ENCODE data around the gene EIF4EBP3. TPM values are rescaled to one million over a fixed set of nuclear protein-coding genes. Genes with fewer than 3 reads are reported as not detected.

EIF4EBP3 gene
- total and polyA plus RNA-seq, 9 of the 15 experiments (the other 6 are each of a cell fraction or from before 2014, with no cell fraction given), result 1.3 to 7.5 (median 3.8) TPM

DNA sequence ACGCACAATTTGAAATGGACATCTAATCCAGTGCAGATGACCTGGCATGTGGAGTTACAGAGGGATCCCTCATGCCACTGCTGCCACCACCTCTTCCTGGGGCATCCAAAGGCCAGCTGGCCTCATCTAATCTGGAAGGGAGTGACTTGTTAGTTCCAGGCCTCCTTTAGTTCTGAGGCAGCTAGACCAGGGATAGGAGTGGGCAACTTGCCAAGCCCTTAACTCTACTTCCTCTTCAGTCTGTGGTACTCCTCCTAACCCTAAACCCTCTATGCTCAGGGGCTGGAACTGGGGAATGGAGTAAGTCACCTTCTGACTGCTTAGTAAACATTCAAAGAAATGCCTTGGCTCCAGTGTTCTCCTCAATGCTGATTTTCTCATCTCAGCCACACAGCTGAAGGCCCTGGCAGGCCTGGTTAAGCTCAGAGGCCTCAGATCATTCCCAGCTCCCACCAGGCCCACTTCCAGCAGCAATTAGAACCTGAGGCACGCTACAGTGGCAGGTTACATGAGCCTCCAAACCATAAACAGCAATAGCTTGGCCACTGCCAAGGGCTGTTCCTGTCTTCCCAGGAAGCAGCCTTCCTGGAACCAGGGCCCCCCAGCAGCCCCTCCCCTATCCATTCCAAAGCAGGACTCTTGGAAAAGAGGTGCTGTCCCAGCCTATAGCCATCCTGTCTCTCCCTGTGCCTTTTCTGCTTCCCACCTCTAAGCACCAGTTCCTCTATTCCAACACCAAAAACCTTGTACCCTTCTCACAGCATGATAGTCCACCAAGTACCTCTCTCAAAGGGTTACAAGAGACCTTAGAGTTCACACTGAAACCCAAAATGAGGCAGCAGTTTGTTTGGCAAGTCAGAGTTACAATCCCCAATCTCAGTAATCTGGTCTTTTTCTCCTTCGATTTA is 2.0 kb downstream of the EIF4EBP3 start (continued):
- TF ChIP-seq, protein P1, sequence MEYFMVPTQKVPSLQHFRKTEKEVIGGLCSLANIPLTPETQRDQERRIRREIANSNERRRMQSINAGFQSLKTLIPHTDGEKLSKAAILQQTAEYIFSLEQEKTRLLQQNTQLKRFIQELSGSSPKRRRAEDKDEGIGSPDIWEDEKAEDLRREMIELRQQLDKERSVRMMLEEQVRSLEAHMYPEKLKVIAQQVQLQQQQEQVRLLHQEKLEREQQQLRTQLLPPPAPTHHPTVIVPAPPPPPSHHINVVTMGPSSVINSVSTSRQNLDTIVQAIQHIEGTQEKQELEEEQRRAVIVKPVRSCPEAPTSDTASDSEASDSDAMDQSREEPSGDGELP (CRISPR knock-in tag; IDR thresholded peaks at IDR 0.05; ENCODE audit: borderline replicate concordance), result peak; percentile 50; the same call in 1 of the 2 replicates
- TF ChIP-seq TFAM (CRISPR knock-in tag; conservative IDR thresholded peaks at IDR 0.05), result no peak
- no peak for TF ChIP-seq ZFP30 (CRISPR knock-in tag; IDR thresholded peaks at IDR 0.05; ENCODE audit: borderline replicate concordance)
- TF ChIP-seq, protein P2, sequence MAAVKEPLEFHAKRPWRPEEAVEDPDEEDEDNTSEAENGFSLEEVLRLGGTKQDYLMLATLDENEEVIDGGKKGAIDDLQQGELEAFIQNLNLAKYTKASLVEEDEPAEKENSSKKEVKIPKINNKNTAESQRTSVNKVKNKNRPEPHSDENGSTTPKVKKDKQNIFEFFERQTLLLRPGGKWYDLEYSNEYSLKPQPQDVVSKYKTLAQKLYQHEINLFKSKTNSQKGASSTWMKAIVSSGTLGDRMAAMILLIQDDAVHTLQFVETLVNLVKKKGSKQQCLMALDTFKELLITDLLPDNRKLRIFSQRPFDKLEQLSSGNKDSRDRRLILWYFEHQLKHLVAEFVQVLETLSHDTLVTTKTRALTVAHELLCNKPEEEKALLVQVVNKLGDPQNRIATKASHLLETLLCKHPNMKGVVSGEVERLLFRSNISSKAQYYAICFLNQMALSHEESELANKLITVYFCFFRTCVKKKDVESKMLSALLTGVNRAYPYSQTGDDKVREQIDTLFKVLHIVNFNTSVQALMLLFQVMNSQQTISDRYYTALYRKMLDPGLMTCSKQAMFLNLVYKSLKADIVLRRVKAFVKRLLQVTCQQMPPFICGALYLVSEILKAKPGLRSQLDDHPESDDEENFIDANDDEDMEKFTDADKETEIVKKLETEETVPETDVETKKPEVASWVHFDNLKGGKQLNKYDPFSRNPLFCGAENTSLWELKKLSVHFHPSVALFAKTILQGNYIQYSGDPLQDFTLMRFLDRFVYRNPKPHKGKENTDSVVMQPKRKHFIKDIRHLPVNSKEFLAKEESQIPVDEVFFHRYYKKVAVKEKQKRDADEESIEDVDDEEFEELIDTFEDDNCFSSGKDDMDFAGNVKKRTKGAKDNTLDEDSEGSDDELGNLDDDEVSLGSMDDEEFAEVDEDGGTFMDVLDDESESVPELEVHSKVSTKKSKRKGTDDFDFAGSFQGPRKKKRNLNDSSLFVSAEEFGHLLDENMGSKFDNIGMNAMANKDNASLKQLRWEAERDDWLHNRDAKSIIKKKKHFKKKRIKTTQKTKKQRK (IDR thresholded peaks at IDR 0.05; ENCODE audit: borderline replicate concordance, low read depth, low read length), result no peak
- TF ChIP-seq, protein P3, sequence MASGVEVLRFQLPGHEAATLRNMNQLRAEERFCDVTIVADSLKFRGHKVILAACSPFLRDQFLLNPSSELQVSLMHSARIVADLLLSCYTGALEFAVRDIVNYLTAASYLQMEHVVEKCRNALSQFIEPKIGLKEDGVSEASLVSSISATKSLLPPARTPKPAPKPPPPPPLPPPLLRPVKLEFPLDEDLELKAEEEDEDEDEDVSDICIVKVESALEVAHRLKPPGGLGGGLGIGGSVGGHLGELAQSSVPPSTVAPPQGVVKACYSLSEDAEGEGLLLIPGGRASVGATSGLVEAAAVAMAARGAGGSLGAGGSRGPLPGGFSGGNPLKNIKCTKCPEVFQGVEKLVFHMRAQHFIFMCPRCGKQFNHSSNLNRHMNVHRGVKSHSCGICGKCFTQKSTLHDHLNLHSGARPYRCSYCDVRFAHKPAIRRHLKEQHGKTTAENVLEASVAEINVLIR (CRISPR knock-in tag; IDR thresholded peaks at IDR 0.05), result no peak
- TF ChIP-seq GTF2F1 (IDR thresholded peaks at IDR 0.05; ENCODE audit: low read depth, low read length), result no peak
- TF ChIP-seq, protein P4, sequence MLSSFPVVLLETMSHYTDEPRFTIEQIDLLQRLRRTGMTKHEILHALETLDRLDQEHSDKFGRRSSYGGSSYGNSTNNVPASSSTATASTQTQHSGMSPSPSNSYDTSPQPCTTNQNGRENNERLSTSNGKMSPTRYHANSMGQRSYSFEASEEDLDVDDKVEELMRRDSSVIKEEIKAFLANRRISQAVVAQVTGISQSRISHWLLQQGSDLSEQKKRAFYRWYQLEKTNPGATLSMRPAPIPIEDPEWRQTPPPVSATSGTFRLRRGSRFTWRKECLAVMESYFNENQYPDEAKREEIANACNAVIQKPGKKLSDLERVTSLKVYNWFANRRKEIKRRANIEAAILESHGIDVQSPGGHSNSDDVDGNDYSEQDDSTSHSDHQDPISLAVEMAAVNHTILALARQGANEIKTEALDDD (IDR thresholded peaks at IDR 0.05), result peak; percentile 94
- TF ChIP-seq KAT2B (IDR thresholded peaks at IDR 0.05; ENCODE audit: low read depth, low read length), result no peak
- TF ChIP-seq SIX5 (IDR thresholded peaks at IDR 0.05; ENCODE audit: borderline replicate concordance in 1 of 2, insufficient read depth in 1 of 2, low read depth in 1 of 2, low read length in 2 of 2), result no peak
- no peak for TF ChIP-seq ZNF41 (CRISPR knock-in tag; conservative IDR thresholded peaks at IDR 0.05)
- TF ChIP-seq, protein P5, sequence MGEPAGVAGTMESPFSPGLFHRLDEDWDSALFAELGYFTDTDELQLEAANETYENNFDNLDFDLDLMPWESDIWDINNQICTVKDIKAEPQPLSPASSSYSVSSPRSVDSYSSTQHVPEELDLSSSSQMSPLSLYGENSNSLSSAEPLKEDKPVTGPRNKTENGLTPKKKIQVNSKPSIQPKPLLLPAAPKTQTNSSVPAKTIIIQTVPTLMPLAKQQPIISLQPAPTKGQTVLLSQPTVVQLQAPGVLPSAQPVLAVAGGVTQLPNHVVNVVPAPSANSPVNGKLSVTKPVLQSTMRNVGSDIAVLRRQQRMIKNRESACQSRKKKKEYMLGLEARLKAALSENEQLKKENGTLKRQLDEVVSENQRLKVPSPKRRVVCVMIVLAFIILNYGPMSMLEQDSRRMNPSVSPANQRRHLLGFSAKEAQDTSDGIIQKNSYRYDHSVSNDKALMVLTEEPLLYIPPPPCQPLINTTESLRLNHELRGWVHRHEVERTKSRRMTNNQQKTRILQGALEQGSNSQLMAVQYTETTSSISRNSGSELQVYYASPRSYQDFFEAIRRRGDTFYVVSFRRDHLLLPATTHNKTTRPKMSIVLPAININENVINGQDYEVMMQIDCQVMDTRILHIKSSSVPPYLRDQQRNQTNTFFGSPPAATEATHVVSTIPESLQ (CRISPR knock-in tag; IDR thresholded peaks at IDR 0.05), result no peak
- TF ChIP-seq RFX1 (IDR thresholded peaks at IDR 0.05), result no peak
- TF ChIP-seq BHLHE40 (IDR thresholded peaks at IDR 0.05; ENCODE audit: low read length), result no peak
- TF ChIP-seq ZNF444 (CRISPR knock-in tag; IDR thresholded peaks at IDR 0.05), result no peak
- TF ChIP-seq TCF7L2 (IDR thresholded peaks at IDR 0.05; ENCODE audit: low read depth, low read length), result no peak
- no peak for TF ChIP-seq C11orf30 (IDR thresholded peaks at IDR 0.05; ENCODE audit: low read depth)
- TF ChIP-seq CHD1 (IDR thresholded peaks at IDR 0.05; ENCODE audit: low read length), result no peak
- no peak for TF ChIP-seq CAMTA2 (CRISPR knock-in tag; conservative IDR thresholded peaks at IDR 0.05)
- TF ChIP-seq ZC3H4 (CRISPR knock-in tag; IDR thresholded peaks at IDR 0.05; ENCODE audit: borderline replicate concordance), result no peak
